Activated naive CD8-positive, alpha-beta T cell treated with anti-CD3 and anti-CD28 coated beads for 36 hours (primary cell): Measurements from ENCODE around the gene CSNK1G3. TPM values are rescaled to one million over a fixed set of nuclear protein-coding genes. Genes with fewer than 3 reads are reported as not detected.

Source experiments
- DNase-seq: peaks from one replicate; pipeline ENCODE4 v3.0.0; 2021
- H3K27ac Mint-ChIP-seq: one replicate; pipeline ENCODE4 v1.8.0; 2022; ENCODE audit warnings: mild to moderate bottlenecking, moderate library complexity, mixed read lengths
- H3K27me3 Mint-ChIP-seq: one replicate; pipeline ENCODE4 v1.8.0; 2022; ENCODE audit warnings: mild to moderate bottlenecking, mixed read lengths
- H3K36me3 Mint-ChIP-seq: one replicate; pipeline ENCODE4 v1.8.0; 2021; ENCODE audit warnings: mild to moderate bottlenecking, mixed read lengths
- H3K4me1 Mint-ChIP-seq: one replicate; pipeline ENCODE4 v1.8.0; 2021; ENCODE audit warnings: mixed read lengths
- H3K4me3 Mint-ChIP-seq: one replicate; pipeline ENCODE4 v1.8.0; 2022; ENCODE audit warnings: mild to moderate bottlenecking, moderate library complexity, mixed read lengths
- H3K9me3 Mint-ChIP-seq: one replicate; pipeline ENCODE4 v1.8.0; 2022; ENCODE audit warnings: mixed read lengths
- total RNA-seq, 2 experiments: library from RNA; stranded (reverse); gene quantifications; one replicate each; pipeline ENCODE4 v1.2.3, GENCODE V29; 2021

Gene CSNK1G3
- total RNA-seq, 2 experiments from 2014 or later, result 29.9 to 32.8 TPM

- Mint-ChIP-seq H3K27ac (no peak overlapping the region), H3K27me3 (peaks cover 4% of the 10 kb centered on the region), H3K4me3 (no peak overlapping the region), H3K9me3 (no peaks in the 10 kb centered on the region), H3K4me1 (peaks cover 9% of the 10 kb centered on the region), H3K36me3 (no peaks in the 10 kb centered on the region)
- no peak for DNase-seq
These were observed 11.5 kb upstream of the CSNK1G3 start for GRCh38 chr5:123500471-123500870.

- Mint-ChIP-seq H3K36me3 (no peaks in the 10 kb centered on the region), H3K4me1 (peaks cover 5% of the 10 kb centered on the region), H3K4me3 (no peak overlapping the region), H3K9me3 (no peaks in the 10 kb centered on the region), H3K27ac (no peak overlapping the region), H3K27me3 (peaks cover 8% of the 10 kb centered on the region)
- no peak for DNase-seq
These were observed 9.9 kb upstream of the CSNK1G3 start for GRCh38 chr5:123502120-123502519.

DNA sequence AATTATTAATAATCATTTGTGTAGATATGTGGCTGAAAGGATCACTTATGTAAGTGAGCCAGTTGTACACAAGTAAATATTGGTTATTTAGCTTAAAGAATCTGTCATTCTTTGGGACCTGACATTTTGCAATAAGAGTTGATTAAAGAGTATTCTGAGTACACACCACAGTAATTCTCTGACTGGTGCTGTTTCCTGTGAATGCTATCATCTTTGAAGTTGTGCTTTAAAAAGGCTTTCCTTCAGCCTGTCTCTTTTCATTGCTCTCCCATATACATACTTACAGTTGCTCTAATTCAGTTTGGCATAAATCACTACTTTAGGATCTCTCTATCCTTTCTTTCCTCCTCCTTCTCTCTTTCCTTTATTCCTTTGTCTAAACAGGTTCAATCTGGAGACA is 8.7 kb upstream of the CSNK1G3 start:
- Mint-ChIP-seq H3K27me3 (peaks cover 8% of the 10 kb centered on the region), H3K4me3 (no peak overlapping the region), H3K9me3 (no peaks in the 10 kb centered on the region), H3K27ac (no peak overlapping the region), H3K4me1 (peaks cover 5% of the 10 kb centered on the region), H3K36me3 (no peaks in the 10 kb centered on the region)
- DNase-seq, result no peak

- H3K4me1 Mint-ChIP-seq, result peaks cover 5% of the 10 kb centered on the region
- peaks cover 3% of the 10 kb centered on the region for H3K27me3 Mint-ChIP-seq
- H3K36me3 Mint-ChIP-seq, result no peaks in the 10 kb centered on the region
- no peak for DNase-seq
- no peak overlapping the region for H3K27ac Mint-ChIP-seq
- no peaks in the 10 kb centered on the region for H3K9me3 Mint-ChIP-seq
- no peak overlapping the region for H3K4me3 Mint-ChIP-seq
These were observed 6.3 kb upstream of the CSNK1G3 start for GRCh38 chr5:123505633-123506032.

DNA sequence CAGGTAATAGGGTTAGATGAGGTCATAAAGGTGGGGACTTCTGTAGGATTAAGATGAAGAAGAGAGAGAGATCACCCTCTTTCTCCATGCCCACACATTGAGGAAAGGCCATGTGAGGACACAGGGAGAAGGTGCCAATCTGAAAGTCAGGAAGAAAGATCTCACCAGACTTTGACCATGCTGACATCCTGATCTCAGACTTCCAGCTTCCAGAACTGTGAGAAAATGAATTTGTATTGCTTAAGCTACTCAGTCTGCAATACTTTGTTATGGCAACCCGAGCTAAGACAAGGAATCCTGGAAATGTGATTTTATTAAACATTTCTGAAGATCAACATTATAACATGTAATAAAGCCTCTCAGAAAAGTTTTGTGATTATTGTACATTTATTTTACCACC is 3.5 kb upstream of the CSNK1G3 start:
- H3K4me1 Mint-ChIP-seq, result peaks cover 12% of the 10 kb centered on the region
- H3K4me3 Mint-ChIP-seq, result no peak overlapping the region
- H3K9me3 Mint-ChIP-seq, result no peaks in the 10 kb centered on the region
- DNase-seq, result no peak
- peaks cover 3% of the 10 kb centered on the region for H3K27me3 Mint-ChIP-seq
- no peak overlapping the region for H3K27ac Mint-ChIP-seq
- H3K36me3 Mint-ChIP-seq, result peaks cover 3% of the 10 kb centered on the region

GRCh38 chr5:123511290-123511647 is 708 bp upstream of the CSNK1G3 start:
- peak overlapping the region; percentile 87 for H3K27ac Mint-ChIP-seq
- peaks cover 5% of the 10 kb centered on the region for H3K36me3 Mint-ChIP-seq

DNA sequence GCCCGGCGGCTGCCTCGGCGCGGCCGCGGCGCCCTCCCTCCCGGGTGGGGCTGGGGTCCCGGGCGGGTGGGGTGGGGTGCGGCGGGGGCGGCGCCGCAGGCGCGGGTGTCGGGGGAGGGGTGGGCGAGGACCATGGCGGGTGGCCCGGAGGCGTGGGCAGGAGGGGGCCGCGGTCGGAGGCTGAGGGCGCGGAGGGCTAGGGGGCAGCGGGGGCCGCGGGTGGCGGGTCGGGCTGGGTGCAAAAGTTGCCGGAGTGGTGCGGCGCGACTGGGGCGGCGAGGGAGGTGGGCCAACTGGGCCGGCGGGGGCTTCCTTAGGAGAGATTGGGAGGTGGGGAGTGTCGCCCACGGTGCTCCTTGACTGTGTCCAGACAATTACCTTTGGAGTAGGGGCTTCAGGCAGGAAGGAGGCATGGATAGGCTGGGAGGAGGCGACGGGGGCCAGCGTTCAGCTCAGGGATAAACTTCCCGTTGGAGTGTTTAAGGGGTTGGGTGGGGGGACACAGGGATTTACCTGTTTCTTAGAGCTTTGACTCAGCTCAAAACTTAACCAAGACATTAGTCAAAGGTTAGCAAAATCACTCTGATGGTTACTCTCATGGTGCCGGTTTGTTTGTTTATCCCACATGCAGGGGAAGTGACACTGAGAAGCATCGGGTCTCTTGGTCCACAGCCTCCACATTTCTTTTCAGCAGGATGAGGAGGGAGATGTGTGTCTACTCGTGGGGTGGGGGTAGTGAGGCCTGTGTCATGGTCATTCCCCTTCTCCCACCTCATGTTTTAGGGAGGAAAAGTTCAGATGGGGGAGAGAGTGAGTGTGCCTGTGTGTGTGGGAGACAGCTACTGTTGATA is 859 bp downstream of the CSNK1G3 start:
- Mint-ChIP-seq H3K27ac (peak overlapping the region; percentile 95), H3K9me3 (no peaks in the 10 kb centered on the region), H3K4me1 (peaks cover 44% of the 10 kb centered on the region), H3K36me3 (peaks cover 11% of the 10 kb centered on the region), H3K4me3 (peak overlapping the region; percentile 98), H3K27me3 (no peaks in the 10 kb centered on the region)
- DNase-seq, result peak; percentile 47

More at GRCh38 chr5:123511290-123511647, 708 bp upstream of the CSNK1G3 start:
- H3K27me3 Mint-ChIP-seq, result no peaks in the 10 kb centered on the region
- H3K4me3 Mint-ChIP-seq, result peak overlapping the region; percentile 86
- DNase-seq, result no peak
- H3K4me1 Mint-ChIP-seq, result peaks cover 32% of the 10 kb centered on the region
- no peaks in the 10 kb centered on the region for H3K9me3 Mint-ChIP-seq

DNA sequence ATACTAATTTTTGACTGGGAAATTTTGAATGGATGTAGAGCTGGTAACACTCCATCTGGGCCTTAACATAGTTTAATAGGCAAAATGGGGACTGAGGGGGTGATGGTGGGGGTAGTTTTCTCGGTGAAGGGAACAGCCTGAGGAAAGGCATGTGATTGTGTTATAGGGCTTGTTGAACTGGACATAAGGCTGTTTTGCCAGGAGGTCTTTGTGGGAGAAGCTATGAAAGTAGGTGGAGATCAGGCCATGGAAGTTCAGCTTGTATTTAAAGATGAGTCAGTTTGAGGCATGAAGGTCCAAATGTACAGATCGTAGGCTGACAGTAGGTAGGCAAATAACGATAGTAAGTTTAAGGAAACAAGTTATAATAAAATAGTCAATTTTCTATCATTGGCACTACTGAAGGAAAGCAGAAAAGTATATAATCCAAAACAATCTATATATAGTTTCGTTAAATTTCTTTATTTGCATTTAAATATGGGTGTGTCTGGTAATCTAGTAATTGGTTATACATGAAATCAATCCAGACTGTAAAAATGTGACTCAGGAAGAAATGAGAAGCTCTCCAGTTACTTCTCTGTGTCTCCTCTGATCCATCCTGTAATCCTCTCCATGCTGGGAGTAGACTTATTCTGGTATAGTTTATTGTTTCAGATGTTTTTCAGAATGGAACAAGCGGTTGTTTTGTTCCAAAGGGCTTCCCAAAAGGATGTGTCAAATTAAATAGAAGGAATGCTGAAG is 2.8 kb downstream of the CSNK1G3 start:
- Mint-ChIP-seq H3K4me3 (peak overlapping the region; percentile 18), H3K4me1 (peaks cover 55% of the 10 kb centered on the region), H3K36me3 (peaks cover 15% of the 10 kb centered on the region), H3K9me3 (no peaks in the 10 kb centered on the region), H3K27me3 (no peaks in the 10 kb centered on the region), H3K27ac (no peak overlapping the region)
- DNase-seq, result no peak

DNA sequence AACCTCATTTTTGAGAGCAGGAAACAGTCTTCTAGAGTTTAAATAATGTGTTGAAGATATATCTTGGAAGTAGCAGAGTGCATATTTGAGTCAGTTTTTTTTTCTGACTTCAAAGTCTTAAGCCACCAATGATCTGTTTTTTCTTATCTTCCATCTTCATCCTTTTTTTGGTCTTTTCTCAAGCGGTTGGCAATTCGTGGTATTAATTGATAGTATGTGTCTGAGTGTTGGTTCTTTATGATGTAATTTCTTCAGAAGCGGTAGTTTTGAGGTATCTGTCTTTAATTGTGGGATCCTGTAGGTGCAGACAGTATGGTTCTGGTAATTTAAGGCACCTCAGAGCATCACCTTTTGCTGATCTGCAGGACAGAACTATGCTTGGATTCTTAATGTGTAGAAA is 3.9 kb downstream of the CSNK1G3 start:
- Mint-ChIP-seq H3K9me3 (no peaks in the 10 kb centered on the region), H3K27me3 (no peaks in the 10 kb centered on the region), H3K36me3 (peaks cover 15% of the 10 kb centered on the region), H3K27ac (peak overlapping the region; percentile 72), H3K4me1 (peaks cover 58% of the 10 kb centered on the region), H3K4me3 (peak overlapping the region; percentile 51)
- no peak for DNase-seq

DNA sequence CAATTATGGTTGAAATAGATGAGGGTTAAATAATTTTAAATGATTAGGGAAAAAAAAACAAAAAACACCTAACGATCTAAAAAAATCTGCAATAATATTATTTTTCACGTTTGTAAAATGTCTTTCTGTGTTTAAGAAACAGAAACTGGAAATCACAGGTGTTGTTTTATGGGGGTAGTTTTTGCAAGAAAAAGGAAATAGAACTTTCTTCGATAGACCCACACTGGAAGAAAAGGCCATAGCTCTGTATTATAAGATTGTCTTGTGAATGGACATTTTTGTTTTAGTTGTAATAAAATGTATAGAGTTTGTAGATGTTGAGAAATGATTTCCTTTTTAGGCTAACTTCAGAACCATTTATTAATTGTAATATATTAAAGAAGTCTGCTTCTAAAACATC is 5.5 kb downstream of the CSNK1G3 start:
- Mint-ChIP-seq H3K27me3 (no peaks in the 10 kb centered on the region), H3K36me3 (peaks cover 14% of the 10 kb centered on the region), H3K4me1 (peaks cover 59% of the 10 kb centered on the region), H3K27ac (no peak overlapping the region), H3K4me3 (no peak overlapping the region), H3K9me3 (no peaks in the 10 kb centered on the region)
- no peak for DNase-seq

DNA sequence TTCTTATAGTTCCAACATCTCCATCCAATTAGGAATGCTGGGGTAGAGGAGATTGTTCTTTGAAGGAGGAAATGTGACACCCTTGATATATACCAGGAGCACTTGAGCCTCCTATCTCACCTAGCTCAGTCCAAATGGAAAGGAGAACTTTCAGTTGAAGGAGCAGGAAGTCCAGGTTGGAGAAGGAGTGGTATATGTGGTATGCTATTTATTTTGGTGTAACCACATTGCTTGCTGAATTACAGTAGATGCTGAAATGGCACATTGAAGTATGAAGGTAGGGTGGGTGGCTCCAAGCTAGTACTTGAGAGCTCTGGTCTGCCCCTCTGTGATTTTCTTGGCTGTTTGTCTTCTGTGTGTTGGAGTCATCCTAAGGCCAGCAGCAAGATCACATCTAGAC is 6.1 kb downstream of the CSNK1G3 start:
- Mint-ChIP-seq H3K9me3 (no peaks in the 10 kb centered on the region), H3K4me1 (peaks cover 61% of the 10 kb centered on the region), H3K27ac (no peak overlapping the region), H3K36me3 (peaks cover 13% of the 10 kb centered on the region), H3K27me3 (no peaks in the 10 kb centered on the region), H3K4me3 (no peak overlapping the region)
- DNase-seq, result no peak

DNA sequence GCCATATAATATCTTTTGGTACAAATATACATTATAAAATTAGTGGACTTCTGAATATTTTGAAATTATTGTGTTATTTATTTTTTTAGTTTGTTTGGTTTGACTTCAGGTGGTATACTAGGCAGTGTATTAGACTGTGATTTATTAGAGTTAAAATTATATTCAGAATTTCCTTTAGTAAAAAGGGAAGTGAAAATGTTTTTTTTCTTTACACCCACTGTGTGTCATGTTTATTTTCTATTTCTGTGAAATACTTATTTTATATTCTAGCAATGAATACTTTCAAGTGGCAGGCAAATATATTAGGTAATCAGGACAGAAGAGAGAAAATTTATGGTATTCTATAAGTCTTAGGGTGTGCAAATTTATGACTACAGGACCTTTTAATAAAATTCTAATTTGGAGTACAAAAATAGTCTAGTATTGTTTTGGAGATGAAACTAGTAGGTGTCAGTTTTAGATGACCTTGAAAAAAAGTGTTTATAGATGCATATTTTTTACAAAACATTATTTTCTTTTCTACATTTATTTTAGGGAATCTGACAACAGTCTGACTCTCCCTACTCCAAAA is 8.8 kb downstream of the CSNK1G3 start:
- Mint-ChIP-seq H3K4me3 (no peak overlapping the region), H3K27ac (no peak overlapping the region), H3K4me1 (peaks cover 49% of the 10 kb centered on the region)

DNA sequence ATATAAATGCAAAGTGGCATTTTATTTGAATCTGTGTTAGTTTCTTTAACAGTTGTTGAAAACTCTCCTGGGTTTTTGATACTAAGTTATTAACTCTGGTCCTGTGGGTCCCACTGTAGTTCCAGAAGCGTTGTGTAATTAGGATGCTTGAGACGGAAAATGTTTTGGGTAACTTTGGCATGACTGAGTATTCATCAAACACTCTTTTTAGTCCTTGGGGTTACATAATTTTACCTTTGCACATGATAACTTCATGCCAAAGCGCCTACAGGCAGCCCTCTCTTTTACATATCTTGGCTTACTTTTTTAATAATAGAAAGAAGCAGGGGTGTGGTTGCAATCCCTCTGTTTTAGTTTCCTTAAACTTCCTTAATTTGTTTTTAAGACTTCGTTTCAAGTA is 12.2 kb downstream of the CSNK1G3 start:
- Mint-ChIP-seq H3K27ac (no peak overlapping the region), H3K4me1 (peaks cover 49% of the 10 kb centered on the region), H3K36me3 (peaks cover 2% of the 10 kb centered on the region), H3K4me3 (no peak overlapping the region), H3K27me3 (no peaks in the 10 kb centered on the region), H3K9me3 (no peaks in the 10 kb centered on the region)
- DNase-seq, result no peak

More for the DNA sequence above, 8.8 kb downstream of the CSNK1G3 start:
- Mint-ChIP-seq H3K27me3 (no peaks in the 10 kb centered on the region), H3K36me3 (peaks cover 10% of the 10 kb centered on the region), H3K9me3 (no peaks in the 10 kb centered on the region)
- no peak for DNase-seq

DNA sequence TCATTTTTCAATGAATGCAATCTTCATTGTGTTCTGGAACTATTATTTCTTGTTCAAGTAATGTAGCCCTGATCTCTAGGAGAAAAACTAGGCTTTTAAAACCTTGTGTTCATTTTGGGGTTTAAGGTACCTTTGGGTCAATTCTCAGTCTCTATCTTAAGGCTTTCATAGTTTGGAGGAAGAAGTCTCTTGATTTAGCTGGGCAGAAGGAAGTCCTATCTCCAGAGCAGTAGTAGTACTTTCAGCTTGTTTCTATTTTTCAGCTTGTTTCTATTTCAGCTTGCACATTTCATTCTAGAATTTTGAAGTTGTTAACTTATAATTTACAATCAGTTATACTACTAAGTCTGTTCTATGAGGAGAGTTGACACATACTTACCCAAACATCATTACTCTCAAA is 15.2 kb downstream of the CSNK1G3 start:
- H3K27ac Mint-ChIP-seq, result no peak overlapping the region
- H3K36me3 Mint-ChIP-seq, result peaks cover 2% of the 10 kb centered on the region
- peaks cover 47% of the 10 kb centered on the region for H3K4me1 Mint-ChIP-seq
- H3K27me3 Mint-ChIP-seq, result no peaks in the 10 kb centered on the region
- no peak overlapping the region for H3K4me3 Mint-ChIP-seq
- no peak for DNase-seq
- no peaks in the 10 kb centered on the region for H3K9me3 Mint-ChIP-seq

GRCh38 chr5:123528065-123528464 is 16.1 kb downstream of the CSNK1G3 start:
- H3K4me1 Mint-ChIP-seq, result peaks cover 49% of the 10 kb centered on the region
- DNase-seq, result no peak

More at GRCh38 chr5:123528065-123528464, 16.1 kb downstream of the CSNK1G3 start:
- Mint-ChIP-seq H3K9me3 (no peaks in the 10 kb centered on the region), H3K36me3 (peaks cover 2% of the 10 kb centered on the region), H3K27ac (no peak overlapping the region), H3K27me3 (no peaks in the 10 kb centered on the region), H3K4me3 (no peak overlapping the region)
